GM23338 (cell line): ENCODE measurements around the gene QSOX1. TPM values are rescaled to one million over a fixed set of nuclear protein-coding genes. Genes with fewer than 3 reads are reported as not detected.
A peak's percentile ranks its signal among the peaks of the same experiment; 100 is the strongest.

Experiments used
- ATAC-seq: fragments of 200-7000 bp; cut with Tn5 transposase; 3 replicates; pipeline ENCODE4 v1.9.1; 2020
- DNase-seq: peaks from one replicate; pipeline ENCODE4 v3.0.0-alpha.2; 2015; ENCODE audit warnings: low spot score
- H2AFZ ChIP-seq: fragments of 200-600 bp; sonication (generic); 2 replicates; pipeline ENCODE4 v1.8.0; 2016; ENCODE audit warnings: antibody characterized with exemption, mild to moderate bottlenecking, moderate library complexity
- H3F3A ChIP-seq: fragments of 200-600 bp; sonication (generic); replicated peaks from 2 replicates; pipeline ENCODE4 v1.8.0; 2017; ENCODE audit warnings: antibody characterized with exemption, mixed run types, low read depth
- H3K27ac ChIP-seq: fragments of 200-600 bp; sonication (generic); 2 replicates; pipeline ENCODE4 v1.6.1; 2016; ENCODE audit warnings: low read depth
- H3K27me3 ChIP-seq: fragments of 200-600 bp; sonication (generic); 2 replicates; pipeline ENCODE4 v1.8.0; 2016; ENCODE audit warnings: mild to moderate bottlenecking, mixed run types, moderate library complexity; ENCODE audit not compliant: insufficient read depth
- H3K36me3 ChIP-seq: fragments of 200-600 bp; sonication (generic); 2 replicates; pipeline ENCODE4 v1.8.0; 2016; ENCODE audit warnings: mild to moderate bottlenecking; ENCODE audit not compliant: insufficient read depth
- H3K4me1 ChIP-seq: fragments of 200-600 bp; sonication (generic); 2 replicates; pipeline ENCODE4 v1.8.0; 2016; ENCODE audit warnings: mild to moderate bottlenecking, moderate library complexity; ENCODE audit not compliant: insufficient read depth
- H3K4me2 ChIP-seq: fragments of 200-600 bp; sonication (generic); 2 replicates; pipeline ENCODE4 v1.7.1; 2017; ENCODE audit warnings: mixed run types
- H3K4me3 ChIP-seq: fragments of 200-600 bp; sonication (generic); 2 replicates; pipeline ENCODE4 v1.6.1; 2016; ENCODE audit warnings: mixed run types
- H3K79me2 ChIP-seq: fragments of 200-600 bp; sonication (generic); replicated peaks from 2 replicates; pipeline ENCODE4 v1.8.0; 2017; ENCODE audit warnings: mild to moderate bottlenecking; ENCODE audit not compliant: insufficient read depth
- H3K9me2 ChIP-seq: fragments of 200-600 bp; sonication (generic); 2 replicates; pipeline ENCODE4 v1.8.0; 2017; ENCODE audit not compliant: insufficient read depth
- H4K20me1 ChIP-seq: fragments of 200-600 bp; sonication (generic); replicated peaks from 2 replicates; pipeline ENCODE4 v1.8.0; 2017; ENCODE audit warnings: mild to moderate bottlenecking; ENCODE audit not compliant: insufficient read depth
- H3K27ac Mint-ChIP-seq: 2 replicates; pipeline ENCODE4 v1.8.0; 2020; ENCODE audit warnings: inconsistent platforms, mild to moderate bottlenecking, moderate library complexity, mixed read lengths
- H3K27me3 Mint-ChIP-seq: 3 replicates; pipeline ENCODE4 v1.8.0; 2022; ENCODE audit warnings: low read depth, mild to moderate bottlenecking, moderate library complexity, mixed read lengths, inconsistent platforms; ENCODE audit not compliant: insufficient read depth, poor library complexity
- H3K36me3 Mint-ChIP-seq: 3 replicates; pipeline ENCODE4 v1.8.0; 2021; ENCODE audit warnings: low read depth, mild to moderate bottlenecking, inconsistent platforms, moderate library complexity, mixed read lengths
- H3K4me1 Mint-ChIP-seq: 3 replicates; pipeline ENCODE4 v1.8.0; 2020; ENCODE audit warnings: mild to moderate bottlenecking, inconsistent platforms, mixed read lengths
- H3K4me3 Mint-ChIP-seq: 3 replicates; pipeline ENCODE4 v1.8.0; 2021; ENCODE audit warnings: moderate library complexity, mild to moderate bottlenecking, inconsistent platforms, mixed read lengths
- H3K9me3 Mint-ChIP-seq: 3 replicates; pipeline ENCODE4 v1.8.0; 2020; ENCODE audit warnings: moderate library complexity, mild to moderate bottlenecking, inconsistent platforms, mixed read lengths
- CREB1 ChIP-seq: fragments of 250-450 bp; sonication (Bioruptor Pico); IDR thresholded peaks from 2 replicates; pipeline ENCODE4 v1.5.0; 2020; ENCODE audit warnings: low read depth, mild to moderate bottlenecking, moderate library complexity
- CTCF ChIP-seq, 2 experiments: fragments of 200-600 bp in 1 of 2; sonication (generic) in 1 of 2; conservative IDR thresholded peaks; 2 replicates each; pipeline versions ENCODE4 v1.5.1 to v1.6.1; 2016 to 2017; ENCODE audit warnings: antibody characterized with exemption in 2 of 2, low read depth in 2 of 2, mild to moderate bottlenecking in 2 of 2, moderate library complexity in 1 of 2
- ETS1 ChIP-seq: IDR thresholded peaks from 2 replicates; pipeline ENCODE4 v1.6.1; 2016; ENCODE audit warnings: antibody characterized with exemption
- EZH2 ChIP-seq: fragments of 200-600 bp; sonication (generic); IDR thresholded peaks from one replicate; pipeline ENCODE4 v1.8.0; 2017; ENCODE audit warnings: antibody characterized with exemption, mild to moderate bottlenecking, low read depth; ENCODE audit not compliant: unreplicated experiment
- JUNB ChIP-seq: IDR thresholded peaks from one replicate; pipeline ENCODE4 v1.6.1; 2016; ENCODE audit warnings: antibody characterized with exemption; ENCODE audit not compliant: unreplicated experiment
- NANOG ChIP-seq: IDR thresholded peaks from 2 replicates; pipeline ENCODE4 v1.6.1; 2016; ENCODE audit warnings: antibody characterized with exemption, borderline replicate concordance
- POLR2AphosphoS5 ChIP-seq: IDR thresholded peaks from 2 replicates; pipeline ENCODE4 v1.6.1; 2016; ENCODE audit warnings: antibody characterized with exemption, low read depth
- REST ChIP-seq: IDR thresholded peaks from one replicate; pipeline ENCODE4 v1.6.1; 2018; ENCODE audit warnings: antibody characterized with exemption; ENCODE audit not compliant: unreplicated experiment
- ZNF114 ChIP-seq: fragments of 250-450 bp; sonication (Bioruptor Pico); IDR thresholded peaks from 2 replicates; pipeline ENCODE4 v1.5.0; 2020; ENCODE audit warnings: mild to moderate bottlenecking, moderate library complexity
- polyA plus RNA-seq: library from polyadenylated mRNA; unstranded; fragments of >200 nt; fragmentation: Nextera tagmentation; extraction: Ambion mirVana; gene quantifications from 2 replicates; pipeline ENCODE4 v1.2.1, GENCODE V29; 2016
- total RNA-seq: library from RNA; depleted of rRNA; stranded (reverse); fragments of >200 nt; shearing (Covaris generic); gene quantifications from 2 replicates; pipeline ENCODE4 v1.2.3, GENCODE V29; 2014

QSOX1 gene
- total and polyA plus RNA-seq, 2 experiments from 2014 or later, result 47.8 to 119 TPM

- H3K27me3 Mint-ChIP-seq, result peaks cover 74% of the 10 kb centered on the region
- H3F3A ChIP-seq, result peaks cover 31% of the 10 kb centered on the region
- H4K20me1 ChIP-seq, result no peaks in the 10 kb centered on the region; the same call in 1 of the 2 replicates
- peak; percentile 84 for DNase-seq
- H3K36me3 Mint-ChIP-seq, result no peaks in the 10 kb centered on the region; the same call in 2 of the 3 replicates
- H3K9me2 ChIP-seq, result no peaks in the 10 kb centered on the region
- peak within 1 kb of the TSS; percentile 77 for H3K4me3 Mint-ChIP-seq
- H3K9me3 Mint-ChIP-seq, result peaks cover 7% of the 10 kb centered on the region
- peaks cover 43% of the 10 kb centered on the region for H3K4me1 ChIP-seq
- peaks cover 91% of the 10 kb centered on the region for H3K27me3 ChIP-seq
- peak; percentile 18 for ATAC-seq
- peak within 1 kb of the TSS; percentile 100 for H3K4me2 ChIP-seq
- no peak within 1 kb of the TSS for H3K27ac Mint-ChIP-seq
- 0 out of 2 replicates have a peak, but pooled peaks cover 4% of the 10 kb centered on the region for H3K79me2 ChIP-seq
- H3K4me3 ChIP-seq, result peak within 1 kb of the TSS; percentile 85
- TF ChIP-seq CREB1 (CRISPR knock-in tag) (peak; percentile 52), CTCF (conservative IDR thresholded peaks at IDR 0.05; ENCODE audit: low read depth in 2 of 2) (no peak)
- peak within 1 kb of the TSS; percentile 84 for H2AFZ ChIP-seq
- H3K4me1 Mint-ChIP-seq, result peaks cover 45% of the 10 kb centered on the region
- H3K27ac ChIP-seq, result no peak within 1 kb of the TSS
- H3K36me3 ChIP-seq, result no peaks in the 10 kb centered on the region
Observed at GRCh38 chr1:180229483-180230415, 75.1 kb downstream of the QSOX1 start, which contains the start of gene LHX4. Gene LHX4, plus strand, starts transcription at chr1:180230264. Its CDS starts 266 bp downstream, at chr1:180230530.

- Histone ChIP-seq H3K4me3 (peak overlapping the region; percentile 85), H3K27ac (no peak overlapping the region), H3K4me1 (peaks cover 43% of the 10 kb centered on the region), H3F3A (peaks cover 38% of the 10 kb centered on the region), H4K20me1 (no peaks in the 10 kb centered on the region; the same call in 1 of the 2 replicates), H3K36me3 (no peaks in the 10 kb centered on the region), H3K4me2 (peak overlapping the region; percentile 100), H2AFZ (peak overlapping the region; percentile 72), H3K79me2 (0 out of 2 replicates have a peak, but pooled peaks cover 4% of the 10 kb centered on the region), H3K9me2 (no peaks in the 10 kb centered on the region), H3K27me3 (peaks cover 92% of the 10 kb centered on the region)
- Mint-ChIP-seq H3K36me3 (no peaks in the 10 kb centered on the region; the same call in 2 of the 3 replicates), H3K9me3 (peaks cover 7% of the 10 kb centered on the region), H3K27me3 (peaks cover 80% of the 10 kb centered on the region), H3K27ac (no peak overlapping the region), H3K4me1 (peaks cover 40% of the 10 kb centered on the region), H3K4me3 (peak overlapping the region; percentile 77)
- ATAC-seq (peak; percentile 2), DNase-seq (peak; percentile 63)
- TF ChIP-seq ZNF114 (CRISPR knock-in tag) (no peak), CTCF (conservative IDR thresholded peaks at IDR 0.05; ENCODE audit: low read depth in 2 of 2) (no peak), ETS1 (no peak), POLR2AphosphoS5 (no peak), REST (no peak), JUNB (no peak), EZH2 (peak; percentile 45), NANOG (no peak)
Observed at GRCh38 chr1:180230416-180230790, 75.7 kb downstream of the QSOX1 start.
